Nephron (organoid): ENCODE data around the gene CALHM3.

ENCODE experiments used
- H3K27ac Mint-ChIP-seq, 3 experiments: 2 replicates each; pipeline ENCODE4 v1.8.0; 2020; ENCODE audit warnings: mixed read lengths in 3 of 3, mild to moderate bottlenecking in 2 of 3, moderate library complexity in 1 of 3
- H3K27me3 Mint-ChIP-seq: 2 replicates; pipeline ENCODE4 v1.8.0; 2021; ENCODE audit warnings: low read depth, mild to moderate bottlenecking, moderate library complexity, mixed read lengths
- H3K36me3 Mint-ChIP-seq: 2 replicates; pipeline ENCODE4 v1.8.0; 2020; ENCODE audit warnings: low read depth, mixed read lengths
- H3K4me1 Mint-ChIP-seq: 2 replicates; pipeline ENCODE4 v1.8.0; 2020; ENCODE audit warnings: mixed read lengths
- H3K4me3 Mint-ChIP-seq, 3 experiments: 2 replicates each; pipeline ENCODE4 v1.8.0; 2020; ENCODE audit warnings: mild to moderate bottlenecking in 3 of 3, mixed read lengths in 3 of 3, moderate library complexity in 2 of 3
- H3K9me3 Mint-ChIP-seq: 2 replicates; pipeline ENCODE4 v1.8.0; 2020; ENCODE audit warnings: mixed read lengths
- CTCF ChIP-seq, 3 experiments: fragments of 200-600 bp; sonication (generic); IDR thresholded peaks; one replicate each; pipeline ENCODE4 v1.5.0; 2021; ENCODE audit warnings: antibody characterized with exemption in 3 of 3; ENCODE audit not compliant: unreplicated experiment in 3 of 3

CALHM3 gene

GRCh38 chr10:103502849-103503660 is 24.0 kb upstream of the CALHM3 start:
- Mint-ChIP-seq H3K27me3 (peaks cover 78% of the 10 kb centered on the region), H3K27ac (peak overlapping the region in 1 of 3 experiments; percentile 44)

GRCh38 chr10:103501186-103501585 is 22.1 kb upstream of the CALHM3 start:
- TF ChIP-seq CTCF (IDR thresholded peaks at IDR 0.05; ENCODE audit: unreplicated experiment in 3 of 3): no peak
- Mint-ChIP-seq H3K4me1 (peaks cover 32% of the 10 kb centered on the region), H3K4me3 (no peak overlapping the region), H3K27me3 (peaks cover 78% of the 10 kb centered on the region), H3K36me3 (no peaks in the 10 kb centered on the region), H3K27ac (no peak overlapping the region), H3K9me3 (no peaks in the 10 kb centered on the region)

More at GRCh38 chr10:103502849-103503660, 24.0 kb upstream of the CALHM3 start:
- no peak for TF ChIP-seq CTCF (IDR thresholded peaks at IDR 0.05; ENCODE audit: unreplicated experiment in 3 of 3)
- Mint-ChIP-seq H3K4me3 (no peak overlapping the region), H3K36me3 (no peaks in the 10 kb centered on the region), H3K9me3 (no peaks in the 10 kb centered on the region), H3K4me1 (peaks cover 45% of the 10 kb centered on the region)

GRCh38 chr10:103500481-103500880 is 21.4 kb upstream of the CALHM3 start:
- Mint-ChIP-seq H3K36me3 (no peaks in the 10 kb centered on the region), H3K27ac (no peak overlapping the region), H3K27me3 (peaks cover 78% of the 10 kb centered on the region), H3K4me3 (no peak overlapping the region), H3K4me1 (peaks cover 32% of the 10 kb centered on the region), H3K9me3 (no peaks in the 10 kb centered on the region)
- TF ChIP-seq CTCF (IDR thresholded peaks at IDR 0.05; ENCODE audit: unreplicated experiment in 3 of 3): no peak

GRCh38 chr10:103499881-103500280 is 20.8 kb upstream of the CALHM3 start:
- Mint-ChIP-seq H3K27ac (no peak overlapping the region), H3K4me3 (peak overlapping the region in 1 of 3 experiments; percentile 1), H3K27me3 (peaks cover 83% of the 10 kb centered on the region), H3K36me3 (no peaks in the 10 kb centered on the region), H3K9me3 (no peaks in the 10 kb centered on the region), H3K4me1 (peaks cover 32% of the 10 kb centered on the region)
- no peak for TF ChIP-seq CTCF (IDR thresholded peaks at IDR 0.05; ENCODE audit: unreplicated experiment in 3 of 3)

DNA sequence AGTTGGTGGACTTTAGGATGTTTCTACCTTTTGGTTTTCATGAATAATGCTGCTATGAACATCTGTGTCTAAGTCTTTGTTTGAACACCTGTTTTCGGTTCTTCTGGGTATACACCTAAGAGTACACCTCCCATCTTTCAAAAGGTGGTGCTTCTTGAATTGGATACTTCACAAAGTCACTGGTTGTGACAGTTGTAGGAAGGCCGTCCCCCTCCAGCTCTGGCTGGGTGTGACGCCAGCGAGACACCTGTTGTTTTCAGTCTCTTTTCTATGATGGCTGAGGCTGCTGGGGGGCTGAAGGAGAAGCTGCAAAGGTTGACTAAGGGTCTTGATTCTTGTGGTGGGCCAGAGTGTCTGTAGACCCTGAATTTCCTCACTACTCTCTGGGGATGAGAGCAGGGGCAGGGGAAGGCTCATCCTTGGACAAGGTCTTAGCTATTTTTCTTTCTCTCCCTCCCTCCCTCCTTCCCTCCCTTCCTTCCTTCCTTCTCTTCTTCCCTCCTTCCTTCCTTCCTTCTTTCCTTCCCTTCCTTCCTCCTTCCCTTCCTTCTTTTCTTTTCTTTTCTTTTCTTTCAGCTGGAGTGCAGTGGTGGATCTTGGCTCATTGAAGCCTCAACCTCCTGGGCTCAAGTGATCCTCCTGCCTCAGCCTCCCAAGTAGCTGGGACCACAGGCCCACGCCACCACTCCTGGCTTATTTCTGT is 20.0 kb upstream of the CALHM3 start:
- Mint-ChIP-seq H3K4me3 (no peak overlapping the region), H3K27ac (no peak overlapping the region), H3K9me3 (no peaks in the 10 kb centered on the region), H3K27me3 (peaks cover 86% of the 10 kb centered on the region), H3K36me3 (no peaks in the 10 kb centered on the region), H3K4me1 (peaks cover 28% of the 10 kb centered on the region)
- no peak for TF ChIP-seq CTCF (IDR thresholded peaks at IDR 0.05; ENCODE audit: unreplicated experiment in 3 of 3)
